PC-3 (cell line): ENCODE data around the gene FAM227A. TPM values are rescaled to one million over a fixed set of nuclear protein-coding genes. Genes with fewer than 3 reads are reported as not detected.

Source experiments
- ATAC-seq: fragments of 200-7000 bp; cut with Tn5 transposase; 2 replicates; pipeline ENCODE4 v1.9.1; 2020; ENCODE audit warnings: mild to moderate bottlenecking, moderate library complexity
- BruUV-seq: library from RNA; stranded (reverse); fragments of 400-500 nt; replicated peaks from 2 replicates; lab custom pipeline; 2021; lab: Mats Ljungman, UMichigan
- CTCF ChIA-PET: fragments of 300-600 bp; sonication (Branson Sonifier 250); formaldehyde crosslinking; loops from one replicate; lab custom pipeline; 2022; ENCODE audit warnings: antibody characterized with exemption; lab: Charles Lee
- POLR2A ChIA-PET: fragments of 300-600 bp; sonication (Branson Sonifier 250); formaldehyde crosslinking; loops from one replicate; lab custom pipeline; 2022; ENCODE audit warnings: antibody characterized with exemption; ENCODE audit not compliant: unreplicated experiment; lab: Charles Lee
- DNase-seq: peaks from one replicate; pipeline ENCODE4 v3.0.0-alpha.2; 2015
- H2AFZ ChIP-seq: fragments of 300-600 bp; sonication (generic); 2 replicates; pipeline ENCODE4 v1.6.0; 2016; ENCODE audit warnings: antibody characterized with exemption, low read length
- H3F3A ChIP-seq: fragments of 300-600 bp; sonication (generic); one replicate; pipeline ENCODE4 v1.6.0; 2017; ENCODE audit warnings: antibody characterized with exemption, low read length, control low read depth, mild to moderate bottlenecking; ENCODE audit not compliant: unreplicated experiment
- H3K27ac ChIP-seq: fragments of 300-600 bp; sonication (generic); 2 replicates; pipeline ENCODE4 v1.5.1; 2016; ENCODE audit warnings: mild to moderate bottlenecking, low read length
- H3K27me3 ChIP-seq: fragments of 300-600 bp; sonication (generic); 2 replicates; pipeline ENCODE4 v1.6.1; 2016; ENCODE audit warnings: low read length, mixed read lengths
- H3K36me3 ChIP-seq: fragments of 300-600 bp; sonication (generic); 2 replicates; pipeline ENCODE4 v1.6.1; 2016; ENCODE audit warnings: low read depth, mixed run types, low read length, mixed read lengths
- H3K4me1 ChIP-seq: fragments of 300-600 bp; sonication (generic); 2 replicates; pipeline ENCODE4 v1.5.1; 2016; ENCODE audit warnings: low read length; ENCODE audit not compliant: insufficient read depth
- H3K4me2 ChIP-seq: fragments of 300-600 bp; sonication (generic); 2 replicates; pipeline ENCODE4 v1.6.0; 2016; ENCODE audit warnings: low read length
- H3K4me3 ChIP-seq: fragments of 300-600 bp; sonication (generic); 2 replicates; pipeline ENCODE4 v1.5.1; 2016; ENCODE audit warnings: mild to moderate bottlenecking, low read length, mixed read lengths
- H3K79me2 ChIP-seq: fragments of 300-600 bp; sonication (generic); 2 replicates; pipeline ENCODE4 v1.6.1; 2017; ENCODE audit warnings: low read length, mixed read lengths
- H3K9ac ChIP-seq: fragments of 300-600 bp; sonication (generic); 2 replicates; pipeline ENCODE4 v1.6.0; 2016; ENCODE audit warnings: mild to moderate bottlenecking, low read length
- H3K9me2 ChIP-seq: fragments of 300-600 bp; sonication (generic); replicated peaks from 2 replicates; pipeline ENCODE4 v1.6.1; 2016; ENCODE audit warnings: mixed run types, low read length, mixed read lengths
- H3K9me3 ChIP-seq: fragments of 300-600 bp; sonication (generic); 2 replicates; pipeline ENCODE4 v1.6.1; 2016; ENCODE audit warnings: low read length, mixed read lengths
- H4K20me1 ChIP-seq: fragments of 300-600 bp; sonication (generic); 2 replicates; pipeline ENCODE4 v1.6.1; 2016; ENCODE audit warnings: low read length, mixed read lengths
- EZH2 ChIP-seq: fragments of 300-600 bp; sonication (generic); IDR thresholded peaks from one replicate; pipeline ENCODE4 v1.6.1; 2017; ENCODE audit warnings: antibody characterized with exemption, mild to moderate bottlenecking, low read length; ENCODE audit not compliant: unreplicated experiment
- EZH2phosphoT487 ChIP-seq: fragments of 300-600 bp; sonication (generic); IDR thresholded peaks from 2 replicates; pipeline ENCODE4 v1.6.1; 2018; ENCODE audit warnings: mild to moderate bottlenecking, antibody characterized with exemption, low read length, borderline replicate concordance
- intact Hi-C: fragments of 100-400 bp; cut with micrococcal nuclease; formaldehyde crosslinking; loops from 2 replicates; pipeline ENCODE4 v1.9.0; 2023
- total RNA-seq: library from RNA; depleted of rRNA; stranded (reverse); fragments of >200 nt; gene quantifications from 2 replicates; pipeline ENCODE4 v1.2.3, GENCODE V29; 2014
- TF ChIP-seq, protein P1 (sequence below): fragments of 300-600 bp; sonication (generic); conservative IDR thresholded peaks from 2 replicates; pipeline ENCODE4 v1.5.1; 2017; ENCODE audit warnings: antibody characterized with exemption, low read depth, mild to moderate bottlenecking, low read length

Gene FAM227A
- total RNA-seq, 1 experiment from 2014 or later: 1.2 TPM

DNA sequence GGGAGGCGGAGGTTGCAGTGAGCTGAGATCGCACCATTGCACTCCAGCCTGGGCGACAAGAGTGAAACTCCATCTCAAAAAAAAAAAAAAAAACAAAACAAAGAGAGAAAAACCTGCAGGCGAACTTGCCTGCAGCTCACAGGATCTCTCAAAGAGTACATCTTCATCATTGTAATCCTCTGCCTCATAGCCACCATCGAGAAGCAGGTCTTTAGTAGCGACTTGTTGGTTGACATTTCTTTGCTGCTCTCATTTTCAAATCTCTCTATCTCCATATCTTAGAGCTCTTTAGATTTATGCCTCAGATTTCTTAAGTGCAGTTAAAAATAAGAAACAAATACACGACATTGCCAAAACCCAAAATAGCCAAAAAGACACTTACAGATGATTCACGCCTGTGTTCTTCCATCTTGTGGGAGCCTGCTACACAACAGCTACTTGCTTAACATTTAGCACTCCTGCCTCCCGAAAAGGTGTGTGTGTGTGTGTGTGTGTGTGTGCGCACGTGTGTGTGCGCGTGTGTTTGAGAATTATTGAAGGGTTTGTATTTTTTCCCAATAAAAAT, 14.6 kb downstream of the FAM227A start:
- no peak overlapping the region for H3K27ac ChIP-seq
- H4K20me1 ChIP-seq: no peaks in the 10 kb centered on the region
- H3K4me3 ChIP-seq: no peak overlapping the region
- no peaks in the 10 kb centered on the region for H3K27me3 ChIP-seq
- H3K79me2 ChIP-seq: no peaks in the 10 kb centered on the region
- intact Hi-C loops: no loop called here
- DNase-seq (no peak), ATAC-seq (no peak)
- no peaks in the 10 kb centered on the region for H3F3A ChIP-seq
- BruUV-seq: no TSS peak
- H3K9me2 ChIP-seq: no peaks in the 10 kb centered on the region
- H3K9ac ChIP-seq: no peak overlapping the region
- no peak overlapping the region for H3K4me2 ChIP-seq
- H3K9me3 ChIP-seq: no peaks in the 10 kb centered on the region
- ChIA-PET POLR2A (no interaction called here), CTCF (no interaction called here)
- TF ChIP-seq, protein P1, sequence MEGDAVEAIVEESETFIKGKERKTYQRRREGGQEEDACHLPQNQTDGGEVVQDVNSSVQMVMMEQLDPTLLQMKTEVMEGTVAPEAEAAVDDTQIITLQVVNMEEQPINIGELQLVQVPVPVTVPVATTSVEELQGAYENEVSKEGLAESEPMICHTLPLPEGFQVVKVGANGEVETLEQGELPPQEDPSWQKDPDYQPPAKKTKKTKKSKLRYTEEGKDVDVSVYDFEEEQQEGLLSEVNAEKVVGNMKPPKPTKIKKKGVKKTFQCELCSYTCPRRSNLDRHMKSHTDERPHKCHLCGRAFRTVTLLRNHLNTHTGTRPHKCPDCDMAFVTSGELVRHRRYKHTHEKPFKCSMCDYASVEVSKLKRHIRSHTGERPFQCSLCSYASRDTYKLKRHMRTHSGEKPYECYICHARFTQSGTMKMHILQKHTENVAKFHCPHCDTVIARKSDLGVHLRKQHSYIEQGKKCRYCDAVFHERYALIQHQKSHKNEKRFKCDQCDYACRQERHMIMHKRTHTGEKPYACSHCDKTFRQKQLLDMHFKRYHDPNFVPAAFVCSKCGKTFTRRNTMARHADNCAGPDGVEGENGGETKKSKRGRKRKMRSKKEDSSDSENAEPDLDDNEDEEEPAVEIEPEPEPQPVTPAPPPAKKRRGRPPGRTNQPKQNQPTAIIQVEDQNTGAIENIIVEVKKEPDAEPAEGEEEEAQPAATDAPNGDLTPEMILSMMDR: no peak
- TF ChIP-seq EZH2 (no peak), EZH2phosphoT487 (no peak)
- no peaks in the 10 kb centered on the region for H3K36me3 ChIP-seq
- H3K4me1 ChIP-seq: no peaks in the 10 kb centered on the region
- no peak overlapping the region for H2AFZ ChIP-seq

DNA sequence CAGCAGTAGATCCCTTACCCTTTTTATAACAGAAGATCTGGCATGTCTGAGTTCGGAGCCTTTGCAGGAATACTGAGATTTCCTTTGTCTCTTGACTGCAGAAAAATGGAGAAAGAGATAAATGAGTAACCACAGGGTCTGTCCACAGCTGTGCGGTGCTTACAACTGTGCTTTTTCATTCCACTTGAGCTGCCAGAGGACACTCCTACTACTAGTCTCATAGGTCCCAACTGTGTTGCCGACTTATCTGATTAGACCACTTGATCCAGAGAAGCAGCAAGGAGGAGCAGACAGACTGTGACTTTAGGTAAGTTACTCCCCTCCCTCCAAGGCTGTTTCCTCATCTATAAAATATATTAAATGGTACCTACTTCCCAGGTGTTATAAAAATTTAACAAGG, 17.5 kb downstream of the FAM227A start:
- H3K27me3 ChIP-seq: no peaks in the 10 kb centered on the region
- H3K4me2 ChIP-seq: no peak overlapping the region
- ATAC-seq (no peak), DNase-seq (no peak)
- no peaks in the 10 kb centered on the region for H3K36me3 ChIP-seq
- no peaks in the 10 kb centered on the region for H3K9me2 ChIP-seq
- ChIA-PET POLR2A (no interaction called here), CTCF (no interaction called here)
- TF ChIP-seq, protein P1: no peak
- TF ChIP-seq EZH2 (no peak), EZH2phosphoT487 (no peak)
- no TSS peak for BruUV-seq
- H2AFZ ChIP-seq: no peak overlapping the region
- H3K4me1 ChIP-seq: no peaks in the 10 kb centered on the region
- no peaks in the 10 kb centered on the region for H3K79me2 ChIP-seq
- no peaks in the 10 kb centered on the region for H3K9me3 ChIP-seq
- no peak overlapping the region for H3K9ac ChIP-seq
- no peaks in the 10 kb centered on the region for H4K20me1 ChIP-seq
- no peaks in the 10 kb centered on the region for H3F3A ChIP-seq
- H3K27ac ChIP-seq: no peak overlapping the region
- intact Hi-C loops: no loop called here
- no peak overlapping the region for H3K4me3 ChIP-seq

DNA sequence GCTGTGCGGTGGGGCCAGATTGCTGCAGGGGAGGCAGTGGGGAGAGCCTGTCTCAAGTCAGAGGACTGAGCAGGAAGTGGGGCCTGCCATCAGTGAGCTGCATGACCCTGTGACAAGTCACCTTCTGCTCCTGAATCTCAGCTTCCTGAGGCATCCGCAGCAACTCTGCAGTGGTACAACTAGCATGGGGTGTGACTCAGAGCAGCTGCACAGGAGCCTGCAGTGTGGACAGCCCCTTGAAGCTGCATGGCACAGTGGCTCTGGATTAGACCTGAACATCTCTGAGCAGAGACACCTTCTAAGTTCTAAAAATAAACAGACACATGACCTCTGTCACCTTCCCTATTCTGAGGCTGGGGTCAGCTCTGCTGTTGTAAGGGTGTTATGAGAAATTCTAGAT, 18.0 kb downstream of the FAM227A start:
- H2AFZ ChIP-seq: no peak overlapping the region
- BruUV-seq: no TSS peak
- no peaks in the 10 kb centered on the region for H3F3A ChIP-seq
- no peaks in the 10 kb centered on the region for H3K4me1 ChIP-seq
- intact Hi-C loops: no loop called here
- H3K9me2 ChIP-seq: no peaks in the 10 kb centered on the region
- H3K9me3 ChIP-seq: no peaks in the 10 kb centered on the region
- DNase-seq (no peak), ATAC-seq (no peak)
- POLR2A ChIA-PET: no interaction called here
- no peak overlapping the region for H3K4me3 ChIP-seq
- no peak overlapping the region for H3K27ac ChIP-seq
- no peaks in the 10 kb centered on the region for H3K79me2 ChIP-seq
- no peaks in the 10 kb centered on the region for H4K20me1 ChIP-seq
- no peak for TF ChIP-seq EZH2
- TF ChIP-seq EZH2phosphoT487: no peak
- TF ChIP-seq, protein P1: no peak
- H3K4me2 ChIP-seq: no peak overlapping the region
- H3K36me3 ChIP-seq: no peaks in the 10 kb centered on the region
- CTCF ChIA-PET: no interaction called here
- H3K9ac ChIP-seq: no peak overlapping the region
- no peaks in the 10 kb centered on the region for H3K27me3 ChIP-seq
